ENCODE measurements around the gene OTOF. TPM values are rescaled to one million over a fixed set of nuclear protein-coding genes. Genes with fewer than 3 reads are reported as not detected.

OTOF gene
- total RNA-seq, 1 experiment from 2014 or later = 0.10 TPM

DNA sequence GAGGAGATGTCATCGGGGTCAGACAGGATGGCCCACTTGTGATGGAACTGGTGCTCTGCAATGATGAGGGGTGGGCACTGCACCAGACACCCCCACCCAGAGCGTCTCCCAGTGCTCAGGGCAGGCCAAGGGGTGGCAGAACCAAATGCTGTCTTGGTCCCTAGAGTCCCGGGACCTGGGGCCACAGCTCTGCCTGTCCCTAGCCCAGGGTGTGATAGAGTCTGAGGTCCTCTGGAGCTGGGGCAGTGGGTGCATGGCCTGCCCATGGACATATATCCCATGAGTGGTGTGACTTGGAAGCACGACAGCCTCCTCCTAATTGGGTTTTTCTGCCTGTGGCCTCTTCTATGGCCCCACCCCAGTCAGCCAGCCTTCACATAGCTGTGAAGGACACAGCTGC is 6.7 kb upstream of the OTOF start:
- CTCF ChIA-PET = no interaction called here
- Histone ChIP-seq H3K4me3 (replicated peaks in 1 of 2; ENCODE audit: low read depth in 1 of 2, low read length in 2 of 2) (no peak overlapping the region), H3K27ac (ENCODE audit: low read depth, low read length) (no peak overlapping the region), H2AFZ (ENCODE audit: low read depth, low read length, poor library complexity, severe bottlenecking) (no peak overlapping the region), H3K9me3 (ENCODE audit: control insufficient read depth in 1 of 2, insufficient read depth in 1 of 2, low read depth in 1 of 2, low read length in 2 of 2) (no peaks in the 10 kb centered on the region), H3K4me2 (ENCODE audit: low read length) (no peak overlapping the region), H3K9me2 (ENCODE audit: insufficient read depth) (no peaks in the 10 kb centered on the region), H4K20me1 (ENCODE audit: insufficient read depth) (no peaks in the 10 kb centered on the region), H3K27me3 (ENCODE audit: insufficient read depth, low read length) (0 out of 2 replicates have a peak, but pooled peaks cover 4% of the 10 kb centered on the region), H3K9ac (ENCODE audit: low read length) (no peak overlapping the region), H3K4me1 (ENCODE audit: control insufficient read depth in 1 of 2, insufficient read depth in 2 of 2, low read length in 2 of 2) (no peaks in the 10 kb centered on the region), H3K36me3 (ENCODE audit: control insufficient read depth in 1 of 2, insufficient read depth in 2 of 2, low read length in 2 of 2) (no peaks in the 10 kb centered on the region), H3K79me2 (ENCODE audit: insufficient read depth, low read length) (no peaks in the 10 kb centered on the region)
- DNase-seq (ENCODE audit: low read depth, low spot score) (no peak), ATAC-seq (no peak)
- TF ChIP-seq TCF7L2 (IDR thresholded peaks at IDR 0.05; ENCODE audit: borderline replicate concordance, extremely low read depth, insufficient read depth, insufficient read length) = no peak
- no peak for TF ChIP-seq CEBPB (IDR thresholded peaks at IDR 0.05; ENCODE audit: low read depth)
- TF ChIP-seq ZFX (IDR thresholded peaks at IDR 0.05) = no peak
- no peak for TF ChIP-seq ATF3 (IDR thresholded peaks at IDR 0.05)
- TF ChIP-seq SIN3A (IDR thresholded peaks at IDR 0.05; ENCODE audit: low read depth) = no peak
- no peak for TF ChIP-seq ZBTB33 (IDR thresholded peaks at IDR 0.05; ENCODE audit: extremely low read depth, insufficient replicate concordance, low read length)
- no peak for TF ChIP-seq FOSL1 (IDR thresholded peaks at IDR 0.05; ENCODE audit: low read depth)
- TF ChIP-seq, protein P1, sequence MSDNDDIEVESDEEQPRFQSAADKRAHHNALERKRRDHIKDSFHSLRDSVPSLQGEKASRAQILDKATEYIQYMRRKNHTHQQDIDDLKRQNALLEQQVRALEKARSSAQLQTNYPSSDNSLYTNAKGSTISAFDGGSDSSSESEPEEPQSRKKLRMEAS (IDR thresholded peaks at IDR 0.05) = no peak
- TF ChIP-seq POLR2A (IDR thresholded peaks at IDR 0.05; ENCODE audit: borderline replicate concordance, extremely low read depth, insufficient read depth, insufficient read length) = no peak
- TF ChIP-seq EZH2phosphoT487 (IDR thresholded peaks at IDR 0.05; ENCODE audit: borderline replicate concordance) = no peak
- TF ChIP-seq CTCF (IDR thresholded peaks at IDR 0.05 in 2 of 3, conservative IDR thresholded peaks at IDR 0.05 in 1 of 3; ENCODE audit: borderline replicate concordance in 1 of 3, insufficient read depth in 1 of 3, low read depth in 2 of 3, low read length in 2 of 3) = no peak
- no peak for TF ChIP-seq POLR2AphosphoS5 (IDR thresholded peaks at IDR 0.05; ENCODE audit: low read depth, low read length)
- TF ChIP-seq ELF1 (IDR thresholded peaks at IDR 0.05; ENCODE audit: borderline replicate concordance, low read depth) = no peak
- TF ChIP-seq SP1 (IDR thresholded peaks at IDR 0.05; ENCODE audit: low read depth) = no peak
- no peak for TF ChIP-seq CBX3 (IDR thresholded peaks at IDR 0.05; ENCODE audit: low read depth)
- no peak for TF ChIP-seq YY1 (IDR thresholded peaks at IDR 0.05; ENCODE audit: extremely low read depth, insufficient replicate concordance, low read depth, low read length)
- TF ChIP-seq EGR1 (IDR thresholded peaks at IDR 0.05; ENCODE audit: low read depth) = no peak
- POLR2A ChIA-PET = no interaction called here
- RAD21 ChIA-PET (ENCODE audit: low non-redundant PET in 1 of 2, low total read pairs in 2 of 2, uncharacterized antibody in 2 of 2, unreplicated experiment in 2 of 2) = no interaction called here
- no TSS peak for BruUV-seq (replicated peaks)
- intact Hi-C loops (cut with micrococcal nuclease) = no loop called here

Measured in HCT116 (cell line).